HG03139 (cell line): ENCODE measurements around the gene SLC2A1.

Experiments used
- ATAC-seq: cut with Tn5 transposase; IDR thresholded peaks from one replicate; pipeline ENCODE4 v1.9.1; 2021; ENCODE audit not compliant: unreplicated experiment

SLC2A1 gene

DNA sequence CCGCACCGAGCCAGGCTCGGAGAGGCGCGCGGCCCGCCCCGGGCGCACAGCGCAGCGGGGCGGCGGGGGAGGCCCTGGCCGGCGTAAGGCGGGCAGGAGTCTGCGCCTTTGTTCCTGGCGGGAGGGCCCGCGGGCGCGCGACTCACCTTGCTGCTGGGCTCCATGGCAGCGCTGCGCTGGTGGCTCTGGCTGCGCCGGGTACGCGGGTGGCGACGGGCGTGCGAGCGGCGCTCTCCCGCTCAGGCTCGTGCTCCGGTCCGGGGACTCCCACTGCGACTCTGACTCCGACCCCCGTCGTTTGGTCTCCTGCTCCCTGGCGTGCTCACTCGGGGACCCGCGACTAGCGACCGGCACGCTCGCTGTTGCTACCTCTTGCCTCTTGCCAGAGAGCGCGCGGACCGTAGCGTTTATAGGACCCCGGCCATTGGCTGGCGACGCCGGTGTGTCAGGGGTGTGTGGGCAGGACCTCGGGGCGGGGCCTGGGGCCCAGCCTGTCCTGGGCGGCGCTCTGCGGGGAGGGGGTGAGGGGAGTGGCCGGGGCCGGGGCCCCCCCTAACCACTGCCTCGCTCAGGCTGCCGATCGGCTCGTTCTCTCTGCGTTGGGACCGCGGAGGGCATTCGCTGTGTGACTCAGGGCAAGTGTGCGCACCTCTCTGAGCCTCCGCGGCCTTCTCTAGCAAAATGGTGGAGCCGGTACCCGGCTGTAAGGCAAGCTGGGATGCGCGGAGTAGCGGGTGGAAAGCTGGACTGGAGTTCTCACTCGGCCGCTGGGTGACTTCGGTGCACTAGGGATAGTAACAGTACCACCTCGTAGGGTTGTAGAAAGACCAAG, at the start of gene SLC2A1:
Gene SLC2A1, minus strand, starts transcription at position 381 of the 832 bp plus-strand sequence. Its CDS starts 217 bp downstream, at position 164.
- peak; percentile 72 for ATAC-seq

DNA sequence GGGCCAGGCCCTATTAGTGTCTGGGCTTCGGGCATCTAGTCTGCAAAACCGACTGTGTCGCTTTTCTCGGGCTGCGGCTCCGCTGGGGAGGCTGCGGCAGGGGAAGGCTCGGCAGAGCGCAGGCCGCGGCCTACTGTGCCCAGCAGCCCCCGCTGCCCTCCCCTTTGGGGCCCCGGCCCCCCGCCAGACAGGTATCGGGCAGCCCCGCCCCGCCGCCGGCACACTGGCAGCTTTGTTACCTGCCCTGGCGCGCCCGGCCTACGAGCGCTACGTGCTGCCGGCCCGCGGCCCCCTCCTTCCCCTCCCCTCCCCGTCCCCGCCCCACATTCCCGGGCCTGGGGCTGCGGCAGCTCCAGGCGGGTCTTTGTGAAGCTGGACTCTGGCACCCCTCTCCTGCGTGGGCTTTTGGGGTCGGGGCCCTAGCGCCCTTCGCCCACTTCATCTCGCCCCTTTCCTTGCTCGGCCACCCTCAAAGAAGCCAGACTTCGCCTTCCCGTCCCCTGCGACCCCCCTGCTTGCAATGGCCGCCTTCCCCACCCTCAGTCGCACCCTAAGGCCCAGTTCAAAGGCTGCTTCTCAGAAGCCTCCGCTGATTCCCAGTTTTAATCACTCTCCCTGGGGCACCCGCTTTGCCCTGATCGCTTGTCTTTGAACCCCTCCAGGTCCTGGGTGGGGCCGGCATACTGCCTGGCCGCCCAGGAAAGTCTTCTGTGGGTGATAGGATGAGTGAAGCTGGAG, 48.9 kb upstream of the SLC2A1 start:
- no peak for ATAC-seq

DNA sequence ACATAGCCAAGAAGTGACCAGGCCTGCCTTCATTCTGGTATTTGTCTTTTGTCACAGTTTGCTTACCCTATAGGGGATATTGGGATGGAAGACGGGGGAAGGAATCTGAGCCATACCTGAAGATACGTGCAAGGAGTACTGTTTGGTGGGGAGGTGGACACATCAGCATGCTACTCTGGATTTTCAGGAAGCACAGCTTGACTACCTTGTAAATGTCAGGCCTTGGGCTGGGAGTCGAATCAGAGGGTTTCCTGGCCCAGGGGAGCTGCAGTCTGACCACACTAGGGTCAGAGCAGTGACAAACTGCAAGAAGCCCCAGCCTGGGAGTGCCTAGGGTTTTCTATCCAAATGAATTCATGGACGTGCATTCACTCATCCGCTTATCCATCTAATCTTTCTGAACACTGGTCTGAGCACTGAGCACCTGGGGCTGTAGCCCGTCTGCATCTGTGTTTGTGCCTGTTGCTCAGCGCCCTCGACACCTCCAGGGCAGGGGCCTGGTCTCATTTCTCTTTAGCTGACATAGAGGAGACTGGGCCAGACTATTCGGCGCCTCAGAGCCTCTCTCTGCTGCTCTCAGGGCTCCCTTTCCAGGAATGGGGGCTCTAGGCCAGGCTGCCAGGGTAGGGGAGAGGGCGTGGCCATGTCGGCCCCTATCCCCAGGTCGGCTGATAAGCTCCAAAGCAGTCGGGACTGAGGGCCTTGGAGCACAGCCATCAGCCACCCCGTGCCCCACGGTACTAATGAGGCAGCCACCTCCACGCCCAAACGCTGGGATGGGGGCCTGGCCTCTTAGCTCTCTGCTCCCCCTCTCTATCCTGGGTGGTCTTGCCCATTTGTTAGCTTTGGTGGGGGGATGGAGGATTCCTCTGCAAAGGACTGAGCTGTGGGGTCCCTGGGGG, 47.0 kb upstream of the SLC2A1 start:
- no peak for ATAC-seq

DNA sequence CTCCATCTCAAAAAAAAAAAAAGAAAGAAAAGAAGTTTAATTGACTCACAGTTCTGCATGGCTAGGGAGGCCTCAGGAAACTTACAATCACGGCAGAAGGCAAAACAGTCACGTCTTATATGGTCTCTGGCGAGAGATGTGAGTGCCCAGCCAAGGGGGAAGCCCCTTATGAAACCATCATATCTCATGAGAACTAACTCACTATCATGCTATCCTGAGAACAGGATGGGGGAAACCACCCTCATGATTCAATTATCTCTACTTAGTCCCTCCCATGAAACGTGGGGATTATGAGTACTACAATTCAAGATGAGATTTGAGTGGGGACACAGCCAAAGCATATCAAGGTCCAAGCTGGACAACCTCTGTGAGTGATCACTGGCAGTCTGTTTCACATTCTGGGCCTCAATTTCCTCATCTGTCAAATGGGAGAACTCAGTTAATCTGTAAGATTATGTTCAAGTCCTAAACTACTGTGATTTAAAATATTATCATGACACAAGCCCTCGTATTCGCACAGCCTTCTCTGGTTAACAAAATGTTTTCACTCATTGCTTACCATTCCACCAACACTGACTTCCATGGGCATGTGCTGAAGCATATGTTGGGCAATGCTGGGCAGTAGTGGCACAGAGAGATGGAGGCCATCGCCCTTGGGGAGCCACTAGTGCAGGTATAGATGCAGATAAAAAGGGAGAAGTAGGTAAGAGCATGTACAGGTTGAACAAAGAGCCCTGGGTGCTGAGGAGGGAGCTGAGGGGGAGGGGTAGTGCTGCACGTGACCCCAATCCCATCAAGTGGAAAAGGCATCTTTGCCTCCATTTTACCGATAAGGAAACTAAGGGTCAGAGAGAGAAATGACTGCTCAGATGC, 46.2 kb upstream of the SLC2A1 start:
- no peak for ATAC-seq

DNA sequence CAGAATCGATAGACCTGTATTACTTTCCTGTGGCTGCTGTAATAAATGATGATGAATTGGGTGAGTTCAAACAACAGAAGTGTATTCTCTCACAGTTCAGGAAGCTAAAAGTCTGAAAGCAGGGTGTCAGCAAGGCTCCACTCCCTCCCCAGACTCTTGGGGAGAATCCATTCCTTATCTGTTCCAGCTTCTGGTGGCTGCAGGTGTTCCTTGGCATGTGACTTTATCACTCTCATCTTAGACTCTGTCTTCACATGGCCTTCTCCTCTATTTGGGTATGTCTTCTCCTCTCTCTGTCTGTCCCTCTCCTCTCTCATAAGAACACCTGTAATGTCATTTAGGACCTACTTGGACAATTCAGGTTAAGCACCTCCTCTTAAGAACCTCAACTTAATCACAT, 44.1 kb upstream of the SLC2A1 start:
- ATAC-seq = no peak

DNA sequence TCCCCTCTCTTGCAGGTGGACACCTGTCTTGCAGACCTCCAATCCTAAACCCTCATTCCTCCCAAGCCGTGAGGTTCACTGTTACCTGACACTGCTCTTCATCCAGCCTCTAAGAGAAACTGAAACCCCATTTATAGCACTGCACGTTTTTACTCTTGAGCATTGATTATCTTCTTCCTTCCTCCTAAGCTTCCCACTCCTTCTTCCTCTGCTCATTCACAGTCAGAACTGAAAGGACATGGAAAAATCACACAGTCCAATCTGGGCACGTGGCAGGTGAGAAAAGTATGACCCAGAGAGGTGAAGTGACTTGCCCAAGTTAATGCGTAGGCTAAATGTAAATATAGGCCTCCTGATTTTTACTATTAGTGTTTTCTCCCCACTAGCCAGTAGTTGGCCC, 43.4 kb upstream of the SLC2A1 start:
- no peak for ATAC-seq

DNA sequence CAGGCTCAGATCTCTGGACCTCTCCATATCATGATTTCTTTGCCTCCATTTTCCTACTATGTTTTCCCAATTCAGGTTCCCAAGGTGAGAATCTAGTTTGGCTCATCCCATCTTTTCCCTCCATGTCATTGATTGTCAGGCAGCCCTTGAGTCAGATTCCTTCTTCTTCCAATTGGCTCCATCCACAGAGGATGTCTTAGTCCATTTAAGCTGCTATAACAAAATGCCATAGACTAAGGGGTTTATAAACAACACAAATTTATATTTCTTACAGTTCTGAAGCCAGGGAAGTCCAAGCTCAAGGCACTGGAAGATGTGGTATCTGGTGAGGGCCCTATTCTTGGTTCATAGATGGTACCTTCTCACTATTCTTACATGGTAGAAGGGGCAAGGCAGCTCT, 42.8 kb upstream of the SLC2A1 start:
- no peak for ATAC-seq

DNA sequence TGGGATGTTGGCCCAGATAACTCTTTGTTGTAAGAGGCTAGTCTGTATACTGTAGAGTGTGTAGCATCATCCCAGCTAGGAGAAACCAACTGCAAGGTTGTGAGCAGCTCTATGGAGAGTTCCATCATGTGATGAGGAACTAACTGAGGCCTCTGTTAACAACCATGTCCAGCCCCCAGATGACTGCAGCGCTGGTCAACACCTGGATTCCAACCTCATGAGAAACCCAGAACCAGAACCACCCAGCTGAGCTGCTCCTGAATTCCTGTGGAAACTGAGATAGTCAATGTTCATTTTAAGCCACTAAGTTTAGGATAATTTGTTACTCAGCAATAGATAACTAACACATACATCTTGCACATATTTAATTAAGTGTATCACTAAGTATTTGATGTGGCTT, 41.6 kb upstream of the SLC2A1 start:
- ATAC-seq = no peak

DNA sequence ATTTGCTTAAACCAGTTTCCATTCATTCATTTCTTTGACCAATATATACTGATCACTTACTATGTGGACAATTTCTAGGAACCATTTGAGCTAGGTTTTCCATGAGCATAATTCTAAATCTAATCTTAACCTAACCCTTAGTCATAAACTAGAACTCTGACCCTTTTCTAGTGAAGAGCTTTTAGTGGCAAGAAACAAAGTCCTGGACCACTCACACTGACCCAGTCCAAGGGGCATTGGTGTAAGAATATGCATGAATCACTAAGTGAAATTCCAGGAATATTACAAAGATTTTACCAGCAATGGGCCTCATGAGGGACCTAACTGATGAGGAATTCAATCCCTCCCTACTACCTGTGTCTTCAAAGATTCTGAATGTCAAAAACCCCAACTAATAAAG, 40.6 kb upstream of the SLC2A1 start:
- ATAC-seq = no peak

DNA sequence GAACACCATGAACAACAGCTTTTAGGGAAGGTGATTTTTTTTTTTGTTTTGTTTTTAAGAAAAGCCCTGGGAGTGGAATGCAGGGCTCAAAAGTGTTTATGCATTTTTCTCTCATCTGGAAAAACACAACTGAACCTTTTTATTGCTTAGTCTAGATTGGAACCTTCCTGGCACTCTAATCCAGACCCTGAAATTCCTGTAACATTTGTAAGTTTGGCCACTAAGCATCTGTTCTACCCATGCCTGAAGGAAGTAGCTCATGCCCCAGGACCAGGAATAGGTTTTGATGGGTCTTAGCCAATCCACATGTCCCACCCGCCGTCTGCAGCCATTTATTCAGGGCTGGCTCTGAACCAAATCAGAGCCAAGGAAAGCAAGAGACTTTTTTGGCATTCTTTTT, 39.7 kb upstream of the SLC2A1 start:
- ATAC-seq = no peak

DNA sequence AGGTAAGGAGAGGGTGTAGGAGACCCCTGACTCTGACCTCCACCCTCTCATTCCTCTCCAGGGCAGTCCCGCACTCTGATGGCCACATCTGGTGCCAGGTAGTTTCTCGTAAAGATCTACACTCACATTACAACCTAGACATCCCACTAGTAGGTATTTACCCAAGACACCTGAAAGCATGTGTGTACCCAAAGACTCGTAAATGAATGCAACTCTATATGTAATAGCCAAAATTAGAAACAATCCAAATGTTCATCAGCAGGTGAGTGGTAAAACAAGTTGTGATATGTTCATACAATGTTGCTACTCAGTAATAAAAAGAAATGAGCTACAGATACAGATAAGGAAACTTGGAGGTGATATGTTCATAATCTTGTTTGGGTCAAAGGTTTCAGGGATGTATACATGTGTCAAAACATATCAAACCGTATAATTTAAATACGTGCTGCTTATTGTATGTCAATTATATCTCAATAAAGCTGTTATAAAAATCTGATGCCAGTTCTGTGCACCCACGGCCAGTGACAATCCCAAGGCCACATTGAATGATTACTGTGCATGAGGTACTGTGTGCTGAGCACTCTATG, 37.8 kb upstream of the SLC2A1 start:
- ATAC-seq = no peak

DNA sequence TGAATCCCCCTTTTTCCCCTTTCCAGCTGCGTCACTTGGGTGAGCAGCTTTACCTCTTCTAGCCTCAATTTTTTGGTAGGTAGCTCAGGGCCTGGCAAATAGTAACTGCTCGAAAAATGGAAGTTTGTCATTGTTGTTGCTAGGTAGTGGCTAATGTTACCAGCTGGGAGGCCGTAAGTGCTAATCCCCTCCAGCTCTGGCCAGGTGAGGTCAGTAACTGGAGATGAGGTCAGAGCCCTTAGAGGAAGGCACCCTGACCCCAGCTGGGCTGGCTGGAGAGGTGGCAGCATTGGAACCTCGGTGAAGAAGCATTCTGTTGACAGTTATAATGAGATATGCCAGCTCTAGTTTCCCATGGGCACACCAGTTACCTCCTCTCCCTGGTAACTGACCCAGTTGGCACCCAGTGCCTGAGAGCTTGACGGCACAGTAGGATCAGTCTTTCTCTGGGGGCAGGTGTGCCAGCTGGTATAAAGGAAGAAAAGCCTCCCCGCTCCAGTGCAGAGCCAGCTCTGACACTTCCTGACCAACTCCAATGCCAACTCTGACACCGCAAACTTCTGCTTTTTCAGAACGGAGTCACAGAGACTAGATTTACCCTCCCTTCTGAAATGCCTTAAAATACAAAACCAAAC, 35.0 kb upstream of the SLC2A1 start:
- no peak for ATAC-seq

DNA sequence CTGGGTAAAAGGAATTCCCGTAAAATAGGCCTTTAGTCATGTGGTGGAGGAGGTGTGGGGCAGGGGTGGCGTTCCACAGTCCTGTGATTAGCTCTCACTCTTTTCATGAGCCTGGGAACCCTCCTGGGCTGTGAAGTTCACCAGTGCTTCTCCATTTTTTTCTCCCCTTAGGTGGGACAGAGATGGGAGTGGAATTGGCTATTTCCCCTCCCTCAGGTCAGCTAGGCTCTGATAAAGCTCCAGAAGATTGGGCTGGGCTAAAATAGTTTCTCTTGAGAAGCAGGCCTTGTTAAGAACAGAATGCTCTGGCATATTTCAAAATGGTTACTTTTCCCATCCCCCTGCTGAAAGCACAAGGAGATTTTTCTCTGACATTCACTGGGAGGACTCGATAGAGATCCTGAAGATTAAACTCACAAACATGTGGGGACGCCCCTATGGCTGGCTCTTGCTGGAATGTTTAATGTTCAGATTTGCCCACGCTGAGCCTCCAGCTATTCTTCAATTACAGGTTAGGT, 33.4 kb upstream of the SLC2A1 start:
- ATAC-seq = no peak

DNA sequence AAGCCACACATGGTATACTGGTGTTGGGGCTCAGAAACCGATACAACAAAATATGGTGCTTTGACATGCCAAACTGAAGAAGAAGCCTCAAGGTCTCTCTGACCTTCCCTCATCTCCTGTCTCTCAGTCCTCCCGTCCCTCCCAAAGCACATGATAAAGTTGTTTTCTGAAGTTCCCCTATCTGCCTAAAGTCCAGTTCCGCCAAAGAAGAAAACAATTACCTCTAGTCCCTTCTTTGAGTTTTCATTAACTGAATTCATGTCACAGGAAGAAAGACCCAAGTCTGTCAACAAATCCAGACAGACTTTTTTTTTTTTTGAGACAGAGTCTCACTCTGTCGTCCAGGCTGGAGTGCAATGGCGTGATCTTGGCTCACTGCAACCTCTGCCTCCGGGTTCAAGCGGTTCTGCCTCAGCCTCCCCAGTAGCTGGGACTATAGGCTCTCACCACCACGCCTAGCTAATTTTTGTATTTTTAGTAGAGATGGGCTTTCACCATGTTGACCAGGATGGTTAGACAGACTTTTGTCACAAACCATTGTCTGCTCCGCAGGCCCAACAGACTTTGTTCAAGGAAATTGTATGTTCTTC, 32.2 kb upstream of the SLC2A1 start:
- no peak for ATAC-seq

DNA sequence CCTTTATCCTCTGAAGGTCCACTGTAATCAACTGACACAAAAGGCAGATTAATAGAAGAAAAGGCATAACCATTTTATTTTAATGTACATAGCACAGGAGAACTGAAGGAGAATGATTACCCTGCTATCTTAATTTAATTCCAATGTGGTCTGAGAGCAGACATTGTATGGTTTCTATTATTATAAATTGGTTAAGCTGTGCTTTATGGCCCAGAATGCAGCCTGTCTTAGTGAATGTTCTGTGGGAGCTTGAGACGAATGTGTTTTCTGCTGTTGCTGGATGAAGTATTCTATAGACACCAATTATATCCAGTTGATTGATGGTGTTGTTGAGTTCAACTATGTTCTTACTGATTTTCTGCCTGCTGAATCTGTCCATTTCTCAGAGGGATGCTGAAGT, 25.0 kb upstream of the SLC2A1 start:
- ATAC-seq = no peak

DNA sequence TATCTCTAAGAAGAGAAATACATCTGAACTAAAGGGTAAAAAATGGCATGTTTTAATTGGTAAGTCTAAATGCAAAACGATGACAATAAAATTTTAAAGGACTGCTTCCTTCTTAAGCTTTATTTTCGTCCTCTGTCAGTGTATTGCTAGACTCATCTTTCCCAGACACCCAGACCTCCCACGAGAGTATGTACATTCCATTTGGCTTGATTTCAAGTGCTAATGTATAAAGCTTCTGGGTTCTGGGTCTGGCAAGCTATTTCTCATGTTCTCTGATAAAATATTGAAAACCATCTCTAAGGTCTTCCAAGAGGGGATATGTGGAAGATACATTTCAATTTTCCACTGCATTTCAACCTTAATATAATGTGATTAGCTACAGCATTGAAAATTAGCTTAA, 24.6 kb upstream of the SLC2A1 start:
- no peak for ATAC-seq

DNA sequence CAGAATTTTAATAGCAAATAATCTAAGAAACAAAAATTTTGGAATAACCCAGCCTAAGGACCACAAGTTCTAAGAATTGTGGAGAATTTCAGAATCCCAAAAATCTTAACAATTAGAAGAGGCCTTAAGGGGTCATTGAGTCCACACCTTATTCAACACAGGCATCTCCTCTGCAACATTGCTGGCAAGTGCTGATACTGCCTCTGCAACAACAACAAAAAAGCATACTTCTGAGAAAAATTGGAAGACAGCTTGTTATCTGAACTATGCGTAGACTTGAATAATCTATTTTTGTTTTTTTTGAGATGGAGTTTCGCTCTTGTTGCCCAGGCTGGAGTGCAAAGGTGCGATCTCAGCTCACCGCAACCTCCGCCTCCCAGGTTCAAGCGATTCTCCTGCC, 24.0 kb upstream of the SLC2A1 start:
- ATAC-seq = no peak

DNA sequence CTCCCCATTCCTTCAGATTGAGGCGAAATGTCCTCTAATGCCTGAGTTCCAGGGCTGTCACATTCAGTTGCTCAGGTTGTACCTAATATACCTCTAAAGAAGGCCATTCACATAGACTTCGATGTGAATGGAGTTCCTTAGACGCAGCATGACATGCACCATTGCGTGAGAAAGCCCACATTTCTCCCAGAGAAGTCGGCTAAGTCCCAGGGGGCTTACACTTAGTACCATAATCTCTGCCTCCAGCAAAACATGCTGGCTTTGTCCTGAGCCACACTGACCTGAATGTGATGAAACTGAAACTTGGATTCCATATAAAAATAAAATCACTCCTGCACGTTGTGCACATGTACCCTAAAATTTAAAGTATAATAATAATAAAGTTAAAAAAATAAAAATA, 23.2 kb upstream of the SLC2A1 start:
- no peak for ATAC-seq

DNA sequence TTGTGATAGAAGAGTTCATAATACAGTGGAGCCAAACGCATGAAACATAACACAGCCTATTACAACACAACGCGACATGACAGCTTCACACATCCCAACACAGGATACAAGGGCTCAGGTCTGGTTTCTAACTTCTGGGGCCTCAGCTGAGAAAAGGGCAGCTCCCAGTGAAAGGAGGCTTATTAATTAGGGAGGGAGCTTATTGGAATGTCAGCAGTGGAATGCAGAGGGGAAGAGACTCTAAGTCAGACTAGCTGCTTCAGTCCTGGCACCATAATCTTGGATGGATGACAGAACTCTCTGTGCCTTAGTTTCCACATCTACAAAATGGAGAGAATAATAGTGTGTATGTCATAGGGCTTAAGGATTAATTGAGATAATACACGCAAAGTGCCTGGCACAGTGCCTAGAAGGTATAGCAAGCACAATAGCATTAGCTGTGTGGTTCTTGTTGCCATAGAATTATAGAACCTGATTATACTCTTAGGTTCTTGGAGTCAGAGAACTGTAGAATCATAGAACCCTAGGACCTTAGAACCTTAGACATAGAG, 22.7 kb upstream of the SLC2A1 start:
- ATAC-seq = no peak
